GM10248 (cell line): ENCODE data around the gene MATN1.
"Not testable (repeated sequence)": the region's sequence is repeated elsewhere in the genome, so short reads cannot be mapped to it uniquely, and the experiment has no call there.

ENCODE experiments used
- CTCF ChIA-PET: fragments of 300-600 bp; sonication (Branson Sonifier 250); formaldehyde crosslinking; extraction: SDS; loops from one replicate; lab custom pipeline; 2021; ENCODE audit warnings: antibody characterized with exemption; lab: Yijun Ruan, JAX
- POLR2A ChIA-PET: fragments of 350-650 bp; sonication (Branson Sonifier 250); formaldehyde crosslinking; extraction: SDS; loops from one replicate; lab custom pipeline; 2020; ENCODE audit warnings: antibody characterized with exemption; lab: Yijun Ruan, JAX
- DNase-seq: peaks from one replicate; pipeline ENCODE4 v3.0.0; 2012; ENCODE audit errors: extremely low spot score
- TF ChIP-seq, protein P1 (sequence below): IDR thresholded peaks from 2 replicates; pipeline ENCODE4 v1.5.1; 2012; ENCODE audit warnings: mild to moderate bottlenecking, low read depth; ENCODE audit errors: extremely low read depth, missing control alignments, control extremely low read depth

Gene MATN1

DNA sequence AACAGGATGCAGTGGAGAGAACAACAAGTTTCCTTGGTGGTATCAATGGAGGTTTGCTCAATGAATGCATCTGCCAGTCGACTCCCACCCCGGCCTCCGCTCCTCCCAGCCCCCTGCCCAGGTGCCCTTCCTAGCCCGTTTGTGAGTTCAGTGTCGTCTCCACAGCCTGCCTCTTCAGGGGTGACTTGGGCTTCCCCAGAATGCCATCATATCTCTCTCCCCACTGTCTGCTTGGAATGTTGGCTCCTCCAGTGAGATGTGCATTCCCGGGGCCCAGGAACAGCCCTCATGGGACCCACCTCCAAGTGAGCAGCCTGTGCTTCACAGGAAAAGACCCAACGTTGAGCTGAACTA is 30.5 kb downstream of the MATN1 start:
- ChIA-PET POLR2A (no interaction called here), CTCF (no interaction called here)
- no peak for DNase-seq
- TF ChIP-seq, protein P1, sequence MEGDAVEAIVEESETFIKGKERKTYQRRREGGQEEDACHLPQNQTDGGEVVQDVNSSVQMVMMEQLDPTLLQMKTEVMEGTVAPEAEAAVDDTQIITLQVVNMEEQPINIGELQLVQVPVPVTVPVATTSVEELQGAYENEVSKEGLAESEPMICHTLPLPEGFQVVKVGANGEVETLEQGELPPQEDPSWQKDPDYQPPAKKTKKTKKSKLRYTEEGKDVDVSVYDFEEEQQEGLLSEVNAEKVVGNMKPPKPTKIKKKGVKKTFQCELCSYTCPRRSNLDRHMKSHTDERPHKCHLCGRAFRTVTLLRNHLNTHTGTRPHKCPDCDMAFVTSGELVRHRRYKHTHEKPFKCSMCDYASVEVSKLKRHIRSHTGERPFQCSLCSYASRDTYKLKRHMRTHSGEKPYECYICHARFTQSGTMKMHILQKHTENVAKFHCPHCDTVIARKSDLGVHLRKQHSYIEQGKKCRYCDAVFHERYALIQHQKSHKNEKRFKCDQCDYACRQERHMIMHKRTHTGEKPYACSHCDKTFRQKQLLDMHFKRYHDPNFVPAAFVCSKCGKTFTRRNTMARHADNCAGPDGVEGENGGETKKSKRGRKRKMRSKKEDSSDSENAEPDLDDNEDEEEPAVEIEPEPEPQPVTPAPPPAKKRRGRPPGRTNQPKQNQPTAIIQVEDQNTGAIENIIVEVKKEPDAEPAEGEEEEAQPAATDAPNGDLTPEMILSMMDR, result no peak

DNA sequence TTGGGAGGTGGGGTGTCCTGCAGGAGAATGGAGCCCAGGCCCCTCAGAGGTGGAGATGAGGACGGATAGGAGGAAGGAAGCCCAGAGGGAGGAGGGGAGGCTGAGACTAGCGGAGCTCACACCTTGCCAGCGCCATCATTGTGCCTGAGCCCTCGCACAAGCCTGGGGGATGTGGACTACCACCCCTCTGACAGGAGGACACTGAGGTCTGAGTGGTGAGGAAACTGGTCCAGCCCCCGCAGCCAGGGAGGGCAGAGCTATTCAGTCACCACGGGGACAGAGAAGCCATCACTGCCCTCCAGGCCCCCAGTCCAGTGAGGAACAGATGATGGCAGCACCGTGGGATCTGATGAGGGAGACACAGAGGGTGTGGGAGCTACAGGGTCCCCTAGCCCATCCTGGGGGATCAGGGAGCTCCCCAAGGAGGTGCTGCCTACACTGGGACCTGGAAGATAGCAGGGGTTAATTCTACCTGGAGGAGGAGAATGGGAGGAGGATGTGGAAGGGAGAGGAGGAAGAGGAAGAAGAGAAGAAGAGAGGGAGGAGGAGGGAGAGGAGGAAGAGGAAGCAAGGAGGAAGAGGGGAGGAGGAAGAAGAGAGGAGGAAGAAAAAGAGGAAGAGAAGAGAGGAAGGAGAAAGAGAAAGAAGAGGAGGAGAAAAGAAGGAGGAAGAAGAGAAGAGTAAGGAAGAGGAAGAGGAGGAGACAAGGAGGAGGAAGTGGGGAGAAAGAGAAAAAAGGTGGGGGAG is 31.0 kb downstream of the MATN1 start:
- ChIA-PET CTCF (interaction anchor here (1.3 kb wide), 2 partner anchors 10 to 312 kb away, joined by 3 to 4 read pairs; no protein-coding TSS in a partner anchor), POLR2A (no interaction called here)
- DNase-seq, result no peak
- TF ChIP-seq, protein P1, result no peak

- ChIA-PET POLR2A (no interaction called here), CTCF (interaction anchor here (1.3 kb wide), 2 partner anchors 9 to 311 kb away, joined by 3 to 4 read pairs; no protein-coding TSS in a partner anchor)
- TF ChIP-seq, protein P1, result no peak
- no peak for DNase-seq
These were observed 31.9 kb downstream of the MATN1 start for GRCh38 chr1:30691480-30691879.

DNA sequence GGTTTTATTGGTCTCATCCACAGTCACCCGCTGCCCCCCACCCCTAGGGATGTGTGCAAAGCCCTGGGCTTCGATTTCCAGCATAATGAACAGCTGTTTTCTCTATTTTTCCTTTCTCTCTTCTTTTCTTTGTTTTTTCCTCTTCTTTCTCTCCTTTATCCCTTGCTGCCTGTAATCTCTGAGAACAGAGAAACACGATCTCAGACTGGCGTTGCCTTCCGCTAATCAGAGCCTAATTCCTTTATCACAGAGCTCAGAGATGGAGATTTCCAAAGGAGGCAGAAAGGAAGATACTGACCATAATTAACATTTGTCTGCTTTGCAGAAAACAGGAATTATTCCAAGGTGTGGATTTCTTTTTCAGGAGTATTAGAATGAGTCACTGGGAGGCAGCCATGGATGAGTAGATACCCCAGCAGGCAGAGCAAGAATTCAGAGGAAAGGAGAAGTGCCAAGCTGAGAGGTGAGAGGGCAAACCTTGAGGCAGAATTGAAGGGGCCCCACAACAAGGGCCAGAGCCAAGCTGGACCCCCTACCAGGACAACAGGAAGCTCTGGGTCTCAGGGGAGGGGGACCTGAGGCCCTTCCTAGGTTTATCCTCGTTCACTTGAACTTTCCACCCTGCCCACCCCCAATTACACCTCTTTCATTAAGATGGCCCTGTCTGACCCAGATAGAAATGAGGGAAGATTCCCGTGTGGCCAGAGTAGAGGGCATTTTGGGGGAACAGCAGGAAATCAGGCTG is 33.3 kb downstream of the MATN1 start:
- TF ChIP-seq, protein P1, result no peak
- ChIA-PET CTCF (no interaction called here), POLR2A (no interaction called here)
- DNase-seq, result no peak

DNA sequence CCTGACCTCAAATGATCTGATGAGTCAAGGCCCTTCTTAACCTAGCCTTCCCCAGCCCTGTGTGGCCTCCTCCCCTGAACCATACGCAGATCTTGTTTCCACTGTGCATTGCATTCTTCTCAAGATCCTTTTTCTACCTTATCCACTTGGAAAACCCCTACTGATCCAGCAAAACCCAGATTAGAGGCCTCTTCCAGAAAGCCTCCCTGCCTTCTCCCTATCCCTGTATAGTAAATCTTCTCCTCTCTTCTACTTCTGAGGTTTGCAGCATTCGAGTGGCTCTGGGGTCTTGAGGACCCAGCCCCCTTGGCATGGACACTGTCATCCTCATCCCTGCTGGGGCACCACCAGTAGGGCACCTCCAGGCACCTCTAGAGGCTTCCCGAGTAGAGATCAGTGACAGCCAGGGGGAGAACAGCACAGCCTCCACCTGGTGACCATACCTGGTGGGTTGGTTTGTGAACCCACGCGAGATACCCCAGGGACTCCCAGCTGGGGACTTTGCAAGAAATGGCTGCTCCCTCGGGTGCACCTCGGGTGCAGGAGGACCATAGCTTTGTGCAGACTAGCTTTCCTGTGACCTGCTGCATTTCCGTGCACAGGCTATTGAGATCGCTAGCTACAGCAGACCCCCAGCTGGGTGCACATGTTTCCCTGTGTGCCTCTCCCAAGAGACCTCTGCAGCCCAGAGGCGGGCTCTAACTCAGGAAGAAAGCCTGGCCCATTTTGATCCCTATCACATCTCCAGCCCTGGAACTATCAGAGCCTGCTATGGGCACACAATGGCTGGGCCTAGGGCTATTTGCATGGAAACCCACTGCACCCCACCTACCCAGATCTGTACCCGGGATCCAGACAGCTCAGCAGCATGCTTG is 34.2 kb downstream of the MATN1 start:
- CTCF ChIA-PET, result no interaction called here
- POLR2A ChIA-PET, result no interaction called here
- DNase-seq, result no peak
- TF ChIP-seq, protein P1, result no peak

- DNase-seq, CTCF ChIA-PET, POLR2A ChIA-PET: not testable (repeated sequence)
These were observed 34.9 kb downstream of the MATN1 start for GRCh38 chr1:30688516-30688915.
